ENCODE results near the gene RNF14. TPM values are rescaled to one million over a fixed set of nuclear protein-coding genes. Genes with fewer than 3 reads are reported as not detected.

RNF14 gene
- total and polyA plus RNA-seq, 4 donors = 22.9 to 50.6 (median 32.5) TPM

GRCh38 chr5:142038735-142039134 lies 69.8 kb downstream of the RNF14 start:
- TF ChIP-seq RXRA (IDR thresholded peaks at IDR 0.05) = no peak
- no peak for TF ChIP-seq NR2F2 (IDR thresholded peaks at IDR 0.05)
- no peak for TF ChIP-seq JUND (IDR thresholded peaks at IDR 0.05)
- TF ChIP-seq SP1 (IDR thresholded peaks at IDR 0.05) = no peak
- TF ChIP-seq GABPA (IDR thresholded peaks at IDR 0.05 in 1 of 2, conservative IDR thresholded peaks at IDR 0.05 in 1 of 2) = no peak
- no peak for TF ChIP-seq HNF4G (IDR thresholded peaks at IDR 0.05)
- TF ChIP-seq, protein P1, sequence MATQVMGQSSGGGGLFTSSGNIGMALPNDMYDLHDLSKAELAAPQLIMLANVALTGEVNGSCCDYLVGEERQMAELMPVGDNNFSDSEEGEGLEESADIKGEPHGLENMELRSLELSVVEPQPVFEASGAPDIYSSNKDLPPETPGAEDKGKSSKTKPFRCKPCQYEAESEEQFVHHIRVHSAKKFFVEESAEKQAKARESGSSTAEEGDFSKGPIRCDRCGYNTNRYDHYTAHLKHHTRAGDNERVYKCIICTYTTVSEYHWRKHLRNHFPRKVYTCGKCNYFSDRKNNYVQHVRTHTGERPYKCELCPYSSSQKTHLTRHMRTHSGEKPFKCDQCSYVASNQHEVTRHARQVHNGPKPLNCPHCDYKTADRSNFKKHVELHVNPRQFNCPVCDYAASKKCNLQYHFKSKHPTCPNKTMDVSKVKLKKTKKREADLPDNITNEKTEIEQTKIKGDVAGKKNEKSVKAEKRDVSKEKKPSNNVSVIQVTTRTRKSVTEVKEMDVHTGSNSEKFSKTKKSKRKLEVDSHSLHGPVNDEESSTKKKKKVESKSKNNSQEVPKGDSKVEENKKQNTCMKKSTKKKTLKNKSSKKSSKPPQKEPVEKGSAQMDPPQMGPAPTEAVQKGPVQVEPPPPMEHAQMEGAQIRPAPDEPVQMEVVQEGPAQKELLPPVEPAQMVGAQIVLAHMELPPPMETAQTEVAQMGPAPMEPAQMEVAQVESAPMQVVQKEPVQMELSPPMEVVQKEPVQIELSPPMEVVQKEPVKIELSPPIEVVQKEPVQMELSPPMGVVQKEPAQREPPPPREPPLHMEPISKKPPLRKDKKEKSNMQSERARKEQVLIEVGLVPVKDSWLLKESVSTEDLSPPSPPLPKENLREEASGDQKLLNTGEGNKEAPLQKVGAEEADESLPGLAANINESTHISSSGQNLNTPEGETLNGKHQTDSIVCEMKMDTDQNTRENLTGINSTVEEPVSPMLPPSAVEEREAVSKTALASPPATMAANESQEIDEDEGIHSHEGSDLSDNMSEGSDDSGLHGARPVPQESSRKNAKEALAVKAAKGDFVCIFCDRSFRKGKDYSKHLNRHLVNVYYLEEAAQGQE (IDR thresholded peaks at IDR 0.05) = no peak
- TF ChIP-seq HNF4A (conservative IDR thresholded peaks at IDR 0.05) = no peak
- TF ChIP-seq FOXA1 (IDR thresholded peaks at IDR 0.05) = no peak
- no peak for TF ChIP-seq MAX (IDR thresholded peaks at IDR 0.05)
- Histone ChIP-seq H3K27me3 (ENCODE audit: control insufficient read depth in 4 of 4, insufficient read depth in 4 of 4, low read length in 3 of 4) (no peaks in the 10 kb centered on the region), H3K9ac (ENCODE audit: low read depth in 1 of 2, low read length in 2 of 2) (no peak overlapping the region), H3K4me1 (ENCODE audit: control insufficient read depth in 4 of 4, insufficient read depth in 4 of 4, low read length in 3 of 4) (peaks cover 0 to 3% (median 0%) of the 10 kb centered on the region in 4 donors), H3K9me3 (ENCODE audit: control insufficient read depth in 4 of 4, low read length in 3 of 4) (no peaks in the 10 kb centered on the region), H3K4me3 (ENCODE audit: low read depth in 1 of 3, low read length in 3 of 3) (no peak overlapping the region), H3K27ac (ENCODE audit: low read depth in 1 of 2, low read length in 2 of 2) (no peak overlapping the region), H3K36me3 (ENCODE audit: control insufficient read depth in 4 of 4, insufficient read depth in 3 of 4, low read depth in 1 of 4, low read length in 3 of 4) (no peaks in the 10 kb centered on the region)
- DNase-seq (ENCODE audit: low spot score) = no peak
- WGBS = 99% methylated on average over 2 of the region's 2 CpGs

Other genes starting within 250 kb of the RNF14 start
- 10 to 100 TPM in 1 of 2 donors, 1 to 10 TPM in 1; 9.8 to 52.8 TPM for gene PCDH1, start 90.7 kb upstream of the RNF14 start, total RNA-seq
- gene PCDH1, start 90.7 kb upstream of the RNF14 start, polyA plus RNA-seq = 10 to 100 TPM in 1 of 2 donors, 1 to 10 TPM in 1; 9.3 to 20.1 TPM
- gene DELE1, start 45.2 kb upstream of the RNF14 start, total RNA-seq = 10 to 100 TPM; 33.6 to 49.0 TPM
- gene DELE1, start 45.2 kb upstream of the RNF14 start, polyA plus RNA-seq = 10 to 100 TPM; 23.2 to 47.1 TPM
- gene PCDH12, start 10.9 kb upstream of the RNF14 start, total RNA-seq = 1 to 10 TPM; 4.8 to 4.9 TPM
- gene PCDH12, start 10.9 kb upstream of the RNF14 start, polyA plus RNA-seq = 1 to 10 TPM in 1 of 2 donors, under 1 TPM in 1; 0.74 to 2.7 TPM
- 10 to 100 TPM; 11.5 to 15.0 TPM for gene GNPDA1, start 43.9 kb downstream of the RNF14 start, total RNA-seq
- gene GNPDA1, start 43.9 kb downstream of the RNF14 start, polyA plus RNA-seq = 1 to 10 TPM; 8.0 to 9.5 TPM
- gene NDFIP1, start 139.7 kb downstream of the RNF14 start, total RNA-seq = 10 to 100 TPM; 50.2 to 68.1 TPM
- 10 to 100 TPM; 43.5 to 63.9 TPM for gene NDFIP1, start 139.7 kb downstream of the RNF14 start, polyA plus RNA-seq

Data from liver (tissue), 9 donors.